HepG2 (cell line): Measurements from ENCODE around the gene COMT. TPM values are rescaled to one million over a fixed set of nuclear protein-coding genes. Genes with fewer than 3 reads are reported as not detected.

Experiments used
- ADNP ChIP-seq: sonication (generic); formaldehyde crosslinking; IDR thresholded peaks from 2 replicates; pipeline ENCODE4 v1.4.0; 2020; ENCODE audit warnings: missing genetic modification reagents
- CHD4 ChIP-seq: fragments of 200-600 bp; sonication (generic); IDR thresholded peaks from 2 replicates; pipeline ENCODE4 v1.7.0; 2017; ENCODE audit warnings: mild to moderate bottlenecking, low read length, borderline replicate concordance
- MIER3 ChIP-seq: IDR thresholded peaks from 2 replicates; pipeline ENCODE4 v1.6.1; 2016; ENCODE audit warnings: missing compliant biosample characterization, borderline replicate concordance
- NFYB ChIP-seq: sonication (generic); formaldehyde crosslinking; IDR thresholded peaks from 2 replicates; pipeline ENCODE4 v1.4.0; 2020; ENCODE audit warnings: missing genetic modification reagents
- RFXAP ChIP-seq: sonication (generic); formaldehyde crosslinking; IDR thresholded peaks from 2 replicates; pipeline ENCODE4 v1.4.0; 2020; ENCODE audit warnings: missing genetic modification reagents, borderline replicate concordance
- SNRNP70 ChIP-seq: fragments of 200-400 bp; formaldehyde crosslinking; IDR thresholded peaks from 2 replicates; pipeline ENCODE4 v1.6.1; 2017; ENCODE audit warnings: mild to moderate bottlenecking, low read depth, low read length, moderate library complexity
- ZBED4 ChIP-seq: sonication (generic); formaldehyde crosslinking; IDR thresholded peaks from 2 replicates; pipeline ENCODE4 v1.4.0; 2020; ENCODE audit warnings: missing genetic modification reagents, borderline replicate concordance
- ZBTB33 ChIP-seq: sonication (generic); formaldehyde crosslinking; IDR thresholded peaks from 2 replicates; pipeline ENCODE4 v1.4.0; 2020; ENCODE audit warnings: missing genetic modification reagents
- ZNF574 ChIP-seq: sonication (generic); formaldehyde crosslinking; IDR thresholded peaks from 2 replicates; pipeline ENCODE4 v1.4.0; 2020; ENCODE audit warnings: missing genetic modification reagents
- polyA plus RNA-seq, 8 experiments: library from polyadenylated mRNA; depleted of rRNA in 3 of 8; stranded (reverse) in 7 of 8; unstranded in 1 of 8; fragments of >200 nt; fragmentation: Illumina TruSeq in 4 of 8; extraction: Trizol in 4 of 8; gene quantifications; 2 replicates each; pipeline versions ENCODE4 v1.2.1 to v1.2.3, GENCODE V29; 2011 to 2016; ENCODE audit warnings: low read depth in 4 of 8, missing spikeins in 1 of 8, mixed read lengths in 1 of 8; ENCODE audit not compliant: insufficient read depth in 1 of 8
- total RNA-seq, 5 experiments: library from RNA; depleted of rRNA; stranded (reverse); fragments of >200 nt; fragmentation: Illumina TruSeq; extraction: Trizol; gene quantifications; 2 replicates each; pipeline ENCODE4 v1.2.3, GENCODE V29; 2016; ENCODE audit warnings: low read depth in 1 of 5

Gene COMT
- total and polyA plus RNA-seq, 2 of the 13 experiments (the other 11 are each of a cell fraction or from before 2014, with no cell fraction given), result 156 to 162 TPM

- TF ChIP-seq ZNF574 (CRISPR knock-in tag) (no peak), NFYB (CRISPR knock-in tag) (peak; percentile 15; the same call in 1 of the 2 replicates), ADNP (peak; percentile 69; the same call in 1 of the 2 replicates), RFXAP (CRISPR knock-in tag) (0 out of 2 replicates have a peak, but pooled peaks have one; percentile 73), MIER3 (CRISPR knock-in tag) (no peak), ZBTB33 (CRISPR knock-in tag) (peak; percentile 45; the same call in 1 of the 2 replicates), ZBED4 (CRISPR knock-in tag) (no peak), SNRNP70 (no peak), CHD4 (peak; percentile 90; the same call in 1 of the 2 replicates)
Measured at GRCh38 chr22:19974268-19974861, 32.8 kb downstream of the COMT start (continued).
